CD4-positive, alpha-beta T cell (primary cell): Measurements from ENCODE around the gene MYO3A. TPM values are rescaled to one million over a fixed set of nuclear protein-coding genes. Genes with fewer than 3 reads are reported as not detected.

Experiments used
- ATAC-seq: fragments of 200-7000 bp; cut with Tn5 transposase; one replicate; pipeline ENCODE4 v1.10.0; 2022; ENCODE audit warnings: mild to moderate bottlenecking; ENCODE audit not compliant: poor library complexity
- CTCF ChIA-PET: fragments of 350-600 bp; sonication (Branson Sonifier 250); formaldehyde crosslinking; loops from one replicate; lab custom pipeline; 2021; ENCODE audit warnings: antibody characterized with exemption, inconsistent platforms; lab: Charles Lee
- POLR2A ChIA-PET: fragments of 350-600 bp; sonication (Branson Sonifier 250); formaldehyde crosslinking; loops from one replicate; lab custom pipeline; 2021; ENCODE audit warnings: antibody characterized with exemption, inconsistent platforms; lab: Charles Lee
- DNase-seq, 14 experiments: peaks; one replicate each; pipeline ENCODE4 v3.0.0-alpha.2; 2013 to 2020; ENCODE audit warnings: mixed read lengths in 2 of 14
- H3K27ac ChIP-seq, 2 donors: one replicate each; pipeline versions ENCODE4 v1.5.1 to v1.7.0; 2013; ENCODE audit warnings: low read length in 2 of 2, low read depth in 1 of 2, mild to moderate bottlenecking in 1 of 2
- H3K27me3 ChIP-seq, 2 experiments: 1 replicate in 1 of 2; 2 replicates in 1 of 2; pipeline versions ENCODE4 v1.6.1 to v1.7.0; 2013; ENCODE audit warnings: low read length in 2 of 2, control low read depth in 1 of 2, mild to moderate bottlenecking in 1 of 2, moderate library complexity in 1 of 2; ENCODE audit not compliant: insufficient read depth in 2 of 2, control insufficient read depth in 1 of 2
- H3K36me3 ChIP-seq: one replicate; pipeline ENCODE4 v1.6.1; 2013; ENCODE audit warnings: low read length, control low read depth; ENCODE audit not compliant: insufficient read depth
- H3K4me1 ChIP-seq: one replicate; pipeline ENCODE4 v1.6.1; 2013; ENCODE audit warnings: low read length, control low read depth; ENCODE audit not compliant: insufficient read depth
- H3K4me3 ChIP-seq: one replicate; pipeline ENCODE4 v1.5.1; 2013; ENCODE audit warnings: mild to moderate bottlenecking, low read length, moderate library complexity
- H3K9me3 ChIP-seq, 2 experiments: 1 replicate in 1 of 2; 2 replicates in 1 of 2; pipeline versions ENCODE4 v1.6.1 to v1.7.0; 2013; ENCODE audit warnings: low read length in 2 of 2, mild to moderate bottlenecking in 2 of 2, control low read depth in 1 of 2, moderate library complexity in 1 of 2; ENCODE audit not compliant: control insufficient read depth in 1 of 2, insufficient read depth in 1 of 2
- H3K27ac Mint-ChIP-seq: one replicate; pipeline ENCODE4 v1.8.0; 2020; ENCODE audit warnings: mixed read lengths
- H3K27me3 Mint-ChIP-seq: one replicate; pipeline ENCODE4 v1.8.0; 2021; ENCODE audit warnings: mixed read lengths
- H3K36me3 Mint-ChIP-seq: one replicate; pipeline ENCODE4 v1.8.0; 2021; ENCODE audit warnings: low read depth, mixed read lengths
- H3K4me1 Mint-ChIP-seq: one replicate; pipeline ENCODE4 v1.8.0; 2021; ENCODE audit warnings: low read depth, mixed read lengths
- H3K4me3 Mint-ChIP-seq: one replicate; pipeline ENCODE4 v1.8.0; 2020; ENCODE audit warnings: mild to moderate bottlenecking, mixed read lengths
- H3K9me3 Mint-ChIP-seq: one replicate; pipeline ENCODE4 v1.8.0; 2020; ENCODE audit warnings: mixed read lengths
- CTCF ChIP-seq: fragments of 200-600 bp; IDR thresholded peaks from one replicate; pipeline ENCODE4 v1.8.0; 2022; ENCODE audit warnings: antibody characterized with exemption, mild to moderate bottlenecking
- intact Hi-C, 2 experiments: fragments of 100-400 bp; cut with DNase I in 1 of 2; cut with micrococcal nuclease in 1 of 2; formaldehyde crosslinking; loops; one replicate each; pipeline versions ENCODE4 v1.15.1 to v1.9.0; 2023 to 2025; cut with DNase I, micrococcal nuclease
- total RNA-seq, 174 experiments: library from RNA in 2 of 174; stranded (reverse) in 2 of 174; gene quantifications; one replicate each; pipeline ENCODE4 v1.2.3 and lab custom pipeline; 2021 to 2026

The MYO3A gene
- total RNA-seq, 2 experiments from 2014 or later: not detected

- DNase-seq: no peak
- CTCF ChIA-PET: no interaction called here
- Histone ChIP-seq H3K4me3 (no peak overlapping the region), H3K36me3 (no peaks in the 10 kb centered on the region), H3K27ac (no peak overlapping the region), H3K27me3 (no peaks in the 10 kb centered on the region), H3K9me3 (no peaks in the 10 kb centered on the region), H3K4me1 (no peaks in the 10 kb centered on the region)
- H3K4me1 Mint-ChIP-seq: no peaks in the 10 kb centered on the region
- no peak overlapping the region for H3K27ac Mint-ChIP-seq
- peaks cover 5% of the 10 kb centered on the region for H3K27me3 Mint-ChIP-seq
- H3K36me3 Mint-ChIP-seq: no peaks in the 10 kb centered on the region
- TF ChIP-seq CTCF: no peak
- ATAC-seq: no peak
- POLR2A ChIA-PET: no interaction called here
- H3K4me3 Mint-ChIP-seq: no peak overlapping the region
- no peaks in the 10 kb centered on the region for H3K9me3 Mint-ChIP-seq
- intact Hi-C loops: no loop called here
Observed at GRCh38 chr10:25974897-25975459, 40.9 kb downstream of the MYO3A start.

GRCh38 chr10:25978771-25979170 lies 44.7 kb downstream of the MYO3A start:
- Histone ChIP-seq H3K4me1 (no peaks in the 10 kb centered on the region), H3K9me3 (peaks cover 0 to 5% of the 10 kb centered on the region in 2 experiments), H3K27me3 (no peaks in the 10 kb centered on the region), H3K27ac (no peak overlapping the region), H3K4me3 (no peak overlapping the region), H3K36me3 (no peaks in the 10 kb centered on the region)
- CTCF ChIA-PET: no interaction called here
- Mint-ChIP-seq H3K27me3 (peaks cover 21% of the 10 kb centered on the region), H3K4me3 (no peak overlapping the region), H3K4me1 (no peaks in the 10 kb centered on the region), H3K27ac (no peak overlapping the region), H3K36me3 (no peaks in the 10 kb centered on the region), H3K9me3 (no peaks in the 10 kb centered on the region)
- no peak for ATAC-seq
- intact Hi-C loops: no loop called here
- no peak for TF ChIP-seq CTCF
- no peak for DNase-seq
- POLR2A ChIA-PET: no interaction called here

GRCh38 chr10:25982107-25982506 lies 48.1 kb downstream of the MYO3A start:
- no peak overlapping the region for H3K4me3 ChIP-seq
- Mint-ChIP-seq H3K27me3 (peaks cover 21% of the 10 kb centered on the region), H3K9me3 (no peaks in the 10 kb centered on the region), H3K27ac (no peak overlapping the region), H3K4me1 (no peaks in the 10 kb centered on the region), H3K4me3 (no peak overlapping the region), H3K36me3 (no peaks in the 10 kb centered on the region)
- no peak for DNase-seq
- H3K27me3 ChIP-seq: no peaks in the 10 kb centered on the region
- H3K4me1 ChIP-seq: no peaks in the 10 kb centered on the region
- H3K9me3 ChIP-seq: peaks cover 0 to 5% of the 10 kb centered on the region in 2 experiments
- no peaks in the 10 kb centered on the region for H3K36me3 ChIP-seq
- no peak for TF ChIP-seq CTCF
- ChIA-PET POLR2A (no interaction called here), CTCF (no interaction called here)
- intact Hi-C loops: no loop called here
- H3K27ac ChIP-seq: no peak overlapping the region
- ATAC-seq: no peak
